ENCODE measurements around the gene PARD3.

- TF ChIP-seq, protein P1, sequence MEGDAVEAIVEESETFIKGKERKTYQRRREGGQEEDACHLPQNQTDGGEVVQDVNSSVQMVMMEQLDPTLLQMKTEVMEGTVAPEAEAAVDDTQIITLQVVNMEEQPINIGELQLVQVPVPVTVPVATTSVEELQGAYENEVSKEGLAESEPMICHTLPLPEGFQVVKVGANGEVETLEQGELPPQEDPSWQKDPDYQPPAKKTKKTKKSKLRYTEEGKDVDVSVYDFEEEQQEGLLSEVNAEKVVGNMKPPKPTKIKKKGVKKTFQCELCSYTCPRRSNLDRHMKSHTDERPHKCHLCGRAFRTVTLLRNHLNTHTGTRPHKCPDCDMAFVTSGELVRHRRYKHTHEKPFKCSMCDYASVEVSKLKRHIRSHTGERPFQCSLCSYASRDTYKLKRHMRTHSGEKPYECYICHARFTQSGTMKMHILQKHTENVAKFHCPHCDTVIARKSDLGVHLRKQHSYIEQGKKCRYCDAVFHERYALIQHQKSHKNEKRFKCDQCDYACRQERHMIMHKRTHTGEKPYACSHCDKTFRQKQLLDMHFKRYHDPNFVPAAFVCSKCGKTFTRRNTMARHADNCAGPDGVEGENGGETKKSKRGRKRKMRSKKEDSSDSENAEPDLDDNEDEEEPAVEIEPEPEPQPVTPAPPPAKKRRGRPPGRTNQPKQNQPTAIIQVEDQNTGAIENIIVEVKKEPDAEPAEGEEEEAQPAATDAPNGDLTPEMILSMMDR (IDR thresholded peaks at IDR 0.05), result no peak
- no peak for TF ChIP-seq POLR2A (IDR thresholded peaks at IDR 0.05)
Observed at GRCh38 chr10:34606890-34607289, 208.2 kb downstream of the PARD3 start.
